ENCODE results near the gene HLCS.

GRCh38 chr21:36990508-36991205 is 24.2 kb upstream of the HLCS start:
- TF ChIP-seq CTCF (IDR thresholded peaks at IDR 0.05) (no peak), POLR2A (IDR thresholded peaks at IDR 0.05) (no peak)
